Osteoblast (primary cell): ENCODE data around the gene MGA. TPM values are rescaled to one million over a fixed set of nuclear protein-coding genes. Genes with fewer than 3 reads are reported as not detected.

Experiments used
- DNase-seq: peaks from one replicate; pipeline ENCODE4 v3.0.0; 2011; ENCODE audit warnings: low spot score, mixed read lengths; ENCODE audit not compliant: insufficient read length; ENCODE audit errors: missing footprints
- H2AFZ ChIP-seq: 2 replicates; pipeline ENCODE4 v1.6.0; 2011; ENCODE audit warnings: mild to moderate bottlenecking, low read length
- H3K27ac ChIP-seq: 2 replicates; pipeline ENCODE4 v1.5.1; 2011; ENCODE audit warnings: mild to moderate bottlenecking, low read depth, low read length, moderate library complexity
- H3K27me3 ChIP-seq: 2 replicates; pipeline ENCODE4 v1.6.0; 2012; ENCODE audit warnings: mild to moderate bottlenecking, control low read depth, inconsistent platforms, low read length, moderate library complexity; ENCODE audit not compliant: insufficient read depth
- H3K36me3 ChIP-seq: 2 replicates; pipeline ENCODE4 v1.5.1; 2011; ENCODE audit warnings: mild to moderate bottlenecking, low read length, control low read depth, moderate library complexity; ENCODE audit not compliant: insufficient read depth
- H3K4me1 ChIP-seq: 2 replicates; pipeline ENCODE4 v1.5.1; 2011; ENCODE audit warnings: mild to moderate bottlenecking, low read length, control low read depth, moderate library complexity; ENCODE audit not compliant: insufficient read depth
- H3K4me2 ChIP-seq: 2 replicates; pipeline ENCODE4 v1.6.0; 2011; ENCODE audit warnings: mild to moderate bottlenecking, low read length; ENCODE audit not compliant: insufficient read depth
- H3K4me3 ChIP-seq: fragments of 200-600 bp; sonication (generic); 3 replicates; pipeline ENCODE4 v1.5.1; 2012; ENCODE audit warnings: mild to moderate bottlenecking, low read length, inconsistent platforms; ENCODE audit not compliant: insufficient read depth
- H3K79me2 ChIP-seq: 2 replicates; pipeline ENCODE4 v1.6.0; 2012; ENCODE audit warnings: mild to moderate bottlenecking, low read length, control low read depth, inconsistent platforms; ENCODE audit not compliant: insufficient read depth
- H3K9me3 ChIP-seq: 2 replicates; pipeline ENCODE4 v1.5.1; 2011; ENCODE audit warnings: low read depth, low read length, control low read depth
- H4K20me1 ChIP-seq: 2 replicates; pipeline ENCODE4 v1.6.0; 2012; ENCODE audit warnings: mild to moderate bottlenecking, low read length, control low read depth; ENCODE audit not compliant: insufficient read depth
- total RNA-seq: library from RNA; depleted of rRNA; stranded (reverse); fragments of >200 nt; gene quantifications from 2 replicates; pipeline ENCODE4 v1.2.3, GENCODE V29; 2012
- TF ChIP-seq, protein P1 (sequence below): IDR thresholded peaks from 2 replicates; pipeline ENCODE4 v1.5.1; 2011; ENCODE audit warnings: mild to moderate bottlenecking, low read depth, low read length, moderate library complexity; ENCODE audit errors: extremely low read depth

Gene MGA
- total RNA-seq: 40.2 and 41.0 TPM in 2 replicates

DNA sequence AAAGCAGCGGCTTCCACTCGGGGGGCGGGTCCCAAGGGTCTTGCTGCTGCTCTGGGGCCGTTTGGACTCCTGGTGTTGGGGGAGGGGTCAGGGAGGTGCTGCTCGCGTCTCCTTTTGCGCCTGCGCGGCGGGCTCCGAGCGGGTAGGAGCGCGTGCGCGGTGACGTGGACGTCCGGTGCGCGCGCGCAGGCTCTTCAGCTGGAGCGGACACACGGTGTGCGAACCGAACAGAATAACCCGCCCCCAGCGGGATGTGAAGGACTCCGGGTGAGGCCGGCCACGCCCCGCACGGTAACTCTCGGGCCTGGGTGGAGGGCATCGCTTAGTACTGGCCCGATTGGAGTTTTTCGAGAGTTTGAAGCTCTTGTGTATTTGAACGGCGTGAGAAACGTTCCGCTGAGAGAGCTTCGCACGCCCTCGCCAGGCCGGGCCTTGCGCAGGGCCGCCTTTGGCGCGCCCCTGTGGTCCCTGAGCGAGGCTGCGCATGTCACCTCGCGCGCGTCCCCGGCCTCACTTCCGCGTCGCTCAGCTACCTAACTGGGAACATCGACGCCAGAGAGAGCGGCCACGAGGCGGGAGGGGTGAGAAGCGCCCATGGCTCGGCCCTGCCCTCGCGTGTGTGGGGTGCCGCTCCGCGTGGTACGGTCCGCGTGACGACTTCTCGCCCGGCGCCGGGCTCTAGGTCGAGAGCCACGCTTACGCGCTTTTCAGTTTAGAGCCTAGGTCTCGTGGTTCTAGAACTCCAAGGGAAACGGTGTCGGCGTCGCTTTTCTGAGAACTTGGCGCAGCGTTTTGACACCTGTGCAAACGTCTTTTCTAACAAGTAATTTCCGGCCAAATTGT is at the start of gene MGA:
Gene MGA (plus strand): TSS at position 171 of the 843 bp plus-strand sequence.
- peaks cover 50% of the 10 kb centered on the region for H3K79me2 ChIP-seq
- no peaks in the 10 kb centered on the region for H3K27me3 ChIP-seq
- TF ChIP-seq, protein P1, sequence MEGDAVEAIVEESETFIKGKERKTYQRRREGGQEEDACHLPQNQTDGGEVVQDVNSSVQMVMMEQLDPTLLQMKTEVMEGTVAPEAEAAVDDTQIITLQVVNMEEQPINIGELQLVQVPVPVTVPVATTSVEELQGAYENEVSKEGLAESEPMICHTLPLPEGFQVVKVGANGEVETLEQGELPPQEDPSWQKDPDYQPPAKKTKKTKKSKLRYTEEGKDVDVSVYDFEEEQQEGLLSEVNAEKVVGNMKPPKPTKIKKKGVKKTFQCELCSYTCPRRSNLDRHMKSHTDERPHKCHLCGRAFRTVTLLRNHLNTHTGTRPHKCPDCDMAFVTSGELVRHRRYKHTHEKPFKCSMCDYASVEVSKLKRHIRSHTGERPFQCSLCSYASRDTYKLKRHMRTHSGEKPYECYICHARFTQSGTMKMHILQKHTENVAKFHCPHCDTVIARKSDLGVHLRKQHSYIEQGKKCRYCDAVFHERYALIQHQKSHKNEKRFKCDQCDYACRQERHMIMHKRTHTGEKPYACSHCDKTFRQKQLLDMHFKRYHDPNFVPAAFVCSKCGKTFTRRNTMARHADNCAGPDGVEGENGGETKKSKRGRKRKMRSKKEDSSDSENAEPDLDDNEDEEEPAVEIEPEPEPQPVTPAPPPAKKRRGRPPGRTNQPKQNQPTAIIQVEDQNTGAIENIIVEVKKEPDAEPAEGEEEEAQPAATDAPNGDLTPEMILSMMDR: peak; percentile 11
- H3K4me2 ChIP-seq: peak within 1 kb of the TSS; percentile 97
- peak within 1 kb of the TSS; percentile 77 for H3K4me3 ChIP-seq
- H3K4me1 ChIP-seq: peaks cover 28% of the 10 kb centered on the region
- H3K36me3 ChIP-seq: no peaks in the 10 kb centered on the region
- peak within 1 kb of the TSS; percentile 90 for H2AFZ ChIP-seq
- peak within 1 kb of the TSS; percentile 74 for H3K27ac ChIP-seq
- H3K9me3 ChIP-seq: no peaks in the 10 kb centered on the region
- peaks cover 21% of the 10 kb centered on the region for H4K20me1 ChIP-seq
- peak; percentile 96 for DNase-seq

DNA sequence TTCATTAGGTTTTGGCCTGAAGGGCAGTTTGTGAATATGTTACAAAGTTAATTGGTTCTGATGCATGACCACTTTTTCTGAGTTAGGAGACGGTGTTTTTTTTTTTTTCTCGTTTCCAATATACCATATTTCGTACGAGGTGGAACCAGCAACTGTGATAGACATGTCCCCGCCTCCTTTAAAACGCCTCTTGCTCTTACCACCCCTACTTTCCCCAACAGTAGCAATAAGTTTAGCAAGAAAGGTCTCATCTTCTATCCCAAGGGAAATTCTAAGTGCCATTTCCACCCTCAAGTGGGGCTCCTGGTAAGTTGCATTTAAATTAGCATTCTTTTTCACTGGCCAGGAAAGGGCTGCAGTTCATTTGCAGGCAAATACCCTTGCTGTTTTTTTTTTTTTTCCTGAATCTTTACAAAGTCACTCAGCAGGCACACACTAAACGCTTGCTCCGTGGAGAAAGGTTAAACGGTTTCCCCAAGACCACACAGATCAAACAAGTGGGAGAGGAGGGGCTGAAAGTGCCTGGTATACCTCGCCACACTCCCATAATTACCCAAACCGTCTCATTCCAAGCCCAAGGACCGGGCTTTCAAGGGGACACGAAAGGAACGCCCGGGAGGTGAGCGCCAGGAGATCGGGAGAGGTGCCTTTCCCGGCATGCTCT is 39.5 kb upstream of the MGA start:
- Histone ChIP-seq H3K36me3 (no peaks in the 10 kb centered on the region), H3K9me3 (no peaks in the 10 kb centered on the region), H4K20me1 (no peaks in the 10 kb centered on the region), H3K79me2 (peaks cover 2% of the 10 kb centered on the region), H2AFZ (peak overlapping the region; percentile 98), H3K4me2 (peak overlapping the region; percentile 89), H3K4me3 (peak overlapping the region; percentile 72), H3K4me1 (peaks cover 14% of the 10 kb centered on the region), H3K27me3 (no peaks in the 10 kb centered on the region), H3K27ac (no peak overlapping the region)
- peak; percentile 59 for DNase-seq
- TF ChIP-seq, protein P1: no peak

DNA sequence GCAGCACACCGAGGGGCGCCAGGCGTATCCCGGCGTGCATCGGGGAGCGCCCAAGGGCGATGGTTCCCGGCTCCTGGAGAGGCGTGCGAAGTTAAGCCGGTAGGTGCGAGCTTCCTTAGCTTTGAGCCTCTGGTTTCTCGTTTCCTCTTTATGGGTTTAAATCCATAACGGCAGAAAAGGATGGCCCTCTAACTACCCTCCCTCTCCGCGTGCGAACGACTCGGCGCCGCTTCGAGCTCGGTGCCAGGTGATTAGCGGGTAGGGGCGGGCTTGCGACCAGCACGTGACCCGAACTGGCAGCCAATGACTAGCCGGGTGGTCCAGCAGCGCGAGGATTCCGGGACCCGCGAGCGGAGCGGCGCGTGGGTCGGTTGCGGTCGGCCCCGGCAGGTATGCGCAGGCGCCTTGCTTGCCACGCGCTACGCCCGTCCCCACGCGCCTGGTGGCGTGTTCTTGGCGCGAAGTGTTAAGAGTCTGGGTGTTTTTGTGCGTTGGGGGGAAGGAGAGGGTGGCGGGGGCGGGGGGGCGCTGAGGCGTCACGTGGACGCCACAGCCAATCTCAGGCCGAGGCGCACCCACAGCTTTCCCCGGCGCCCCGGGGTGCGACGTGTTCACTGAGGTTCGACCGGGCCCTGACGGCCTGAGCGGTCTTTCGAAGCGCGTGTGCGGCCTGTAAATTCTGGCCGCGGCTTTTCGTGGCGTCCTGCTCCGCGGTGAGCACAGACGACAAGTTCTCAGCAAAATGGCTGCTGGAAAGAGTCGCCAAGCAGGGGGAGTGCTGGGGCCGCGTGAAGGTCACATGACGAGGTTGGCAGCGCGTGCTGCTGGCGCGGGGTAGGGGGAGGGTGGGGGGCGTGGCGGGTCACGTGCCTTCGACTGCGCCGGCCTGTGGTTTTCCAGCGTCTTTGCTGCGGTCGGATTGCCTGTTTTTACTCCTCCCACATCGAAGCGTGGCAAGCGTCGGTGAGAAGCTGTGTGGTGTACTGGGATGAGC is 38.7 kb upstream of the MGA start:
- peaks cover 2% of the 10 kb centered on the region for H3K79me2 ChIP-seq
- H3K4me1 ChIP-seq: peaks cover 14% of the 10 kb centered on the region
- TF ChIP-seq, protein P1: no peak
- no peaks in the 10 kb centered on the region for H3K9me3 ChIP-seq
- no peaks in the 10 kb centered on the region for H3K36me3 ChIP-seq
- H2AFZ ChIP-seq: peak overlapping the region; percentile 98
- H3K4me2 ChIP-seq: peak overlapping the region; percentile 89
- peak overlapping the region; percentile 66 for H3K27ac ChIP-seq
- H3K27me3 ChIP-seq: no peaks in the 10 kb centered on the region
- H3K4me3 ChIP-seq: peak overlapping the region; percentile 72
- no peaks in the 10 kb centered on the region for H4K20me1 ChIP-seq
- DNase-seq: peak; percentile 97
